Mammary epithelial cell (primary cell): ENCODE results near the gene LRFN5.

Experiments
- CTCF ChIP-seq, 2 donors: IDR thresholded peaks in 1 of 2; conservative IDR thresholded peaks in 1 of 2; 2 replicates each; pipeline ENCODE4 v1.5.1; 2011 to 2012; ENCODE audit warnings: inconsistent platforms in 2 of 2, low read length in 2 of 2, mild to moderate bottlenecking in 2 of 2, control low read depth in 1 of 2, low read depth in 1 of 2; ENCODE audit not compliant: insufficient read depth in 1 of 2; ENCODE audit errors: extremely low read depth in 1 of 2
- EZH2 ChIP-seq: IDR thresholded peaks from 2 replicates; pipeline ENCODE4 v1.6.1; 2012; ENCODE audit warnings: low read length, inconsistent platforms, borderline replicate concordance

- TF ChIP-seq CTCF (conservative IDR thresholded peaks at IDR 0.05 in 1 of 2, IDR thresholded peaks at IDR 0.05 in 1 of 2; ENCODE audit: extremely low read depth in 1 of 2, insufficient read depth in 1 of 2, low read depth in 1 of 2, low read length in 2 of 2) (no peak), EZH2 (no peak)
Measured at GRCh38 chr14:41666301-41666700, 59.6 kb downstream of the LRFN5 start.
